ES-I3 (cell line): Measurements from ENCODE around the gene NARS2.

Experiments used
- H3K36me3 ChIP-seq: 2 replicates; pipeline ENCODE4 v1.6.1; 2013; ENCODE audit warnings: mild to moderate bottlenecking, low read length, control low read depth, moderate library complexity; ENCODE audit not compliant: insufficient read depth
- H3K4me1 ChIP-seq: 2 replicates; pipeline ENCODE4 v1.6.1; 2013; ENCODE audit warnings: mild to moderate bottlenecking, control low read depth, low read length; ENCODE audit not compliant: insufficient read depth
- H3K9ac ChIP-seq: 2 replicates; pipeline ENCODE4 v1.6.1; 2013; ENCODE audit warnings: low read depth, mild to moderate bottlenecking, low read length, moderate library complexity
- H3K9me3 ChIP-seq: 2 replicates; pipeline ENCODE4 v1.6.1; 2013; ENCODE audit warnings: mild to moderate bottlenecking, low read length, moderate library complexity; ENCODE audit not compliant: control insufficient read depth, insufficient read depth

The NARS2 gene

DNA sequence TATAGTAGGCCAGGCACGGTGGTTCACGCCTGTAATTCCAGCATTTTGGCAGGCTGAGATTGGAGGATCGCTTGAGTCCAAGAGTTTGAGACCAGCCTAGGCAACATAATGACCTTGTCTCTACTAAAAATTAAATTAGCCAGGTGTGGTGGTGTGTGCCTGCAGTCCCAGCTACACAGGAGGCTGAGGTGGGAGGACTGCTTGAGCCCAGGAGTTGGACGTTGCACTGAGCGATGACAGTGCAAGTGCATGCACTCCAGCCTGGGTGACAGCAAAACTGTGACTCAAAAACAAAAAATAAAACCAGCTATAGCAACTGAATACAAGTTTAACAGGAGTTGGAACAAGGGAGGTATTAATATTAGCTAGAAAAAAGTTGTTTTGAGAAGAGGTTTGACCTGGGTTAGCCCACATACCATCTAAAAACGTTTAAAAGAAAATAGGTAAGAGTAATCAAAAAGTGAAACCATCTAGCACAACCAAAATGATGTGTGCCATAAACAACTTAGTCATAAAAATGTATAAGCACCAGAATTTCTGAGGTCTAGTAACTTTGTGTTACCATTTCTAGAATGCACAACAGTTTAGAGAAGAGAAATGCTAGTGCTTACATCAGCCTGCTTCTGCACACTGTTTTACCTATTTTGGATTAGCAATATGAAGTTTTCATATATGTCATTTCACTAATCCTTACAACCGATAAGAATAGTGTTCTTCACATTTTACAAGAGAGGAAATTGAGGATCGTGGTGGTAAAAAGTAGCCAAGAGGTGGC is 26.5 kb downstream of the NARS2 start:
- peaks cover 14% of the 10 kb centered on the region; the same call in 1 of the 2 replicates for H3K4me1 ChIP-seq
- H3K36me3 ChIP-seq = no peaks in the 10 kb centered on the region
- H3K9ac ChIP-seq = no peak overlapping the region
- H3K9me3 ChIP-seq = no peaks in the 10 kb centered on the region

DNA sequence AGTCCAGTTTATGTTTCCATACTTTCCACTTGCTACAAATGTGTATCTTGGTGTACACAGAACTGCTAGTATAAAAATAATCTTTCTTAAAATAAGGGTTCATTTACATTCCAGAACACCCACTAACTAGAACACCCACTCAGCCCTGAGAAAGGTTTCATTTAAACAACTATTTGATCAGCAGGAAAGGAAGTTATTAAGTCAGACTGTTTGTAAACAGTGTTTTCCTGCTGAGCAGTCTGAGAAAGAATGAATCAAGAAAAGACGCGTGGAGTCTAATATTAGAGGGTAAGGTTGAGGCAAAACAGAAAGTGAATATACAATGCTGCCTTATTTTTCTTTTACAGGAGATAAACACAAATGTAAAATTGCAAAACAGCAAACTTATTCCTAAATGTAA is 32.7 kb downstream of the NARS2 start:
- Histone ChIP-seq H3K9me3 (no peaks in the 10 kb centered on the region), H3K9ac (no peak overlapping the region), H3K36me3 (no peaks in the 10 kb centered on the region; the same call in 1 of the 2 replicates), H3K4me1 (no peaks in the 10 kb centered on the region)

DNA sequence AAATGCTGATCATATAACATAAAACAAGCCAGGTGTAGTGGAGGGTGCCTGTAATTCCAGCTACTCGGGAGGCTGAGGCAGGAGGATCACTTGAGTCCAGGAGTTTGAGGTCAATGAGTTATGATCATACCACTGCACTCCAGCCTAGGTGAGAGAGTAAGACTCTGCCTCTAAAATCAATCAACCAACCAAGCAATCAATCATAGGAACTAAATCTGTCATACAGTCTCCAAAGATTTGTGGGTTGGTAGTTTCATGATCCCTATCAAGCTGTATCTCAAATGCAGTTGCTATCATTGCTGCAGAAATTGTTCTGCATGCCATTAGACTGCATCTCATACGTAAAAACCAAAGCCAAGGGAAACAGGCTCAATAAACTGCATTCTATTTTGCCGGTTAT is 33.1 kb downstream of the NARS2 start:
- Histone ChIP-seq H3K9ac (no peak overlapping the region), H3K36me3 (no peaks in the 10 kb centered on the region; the same call in 1 of the 2 replicates), H3K4me1 (no peaks in the 10 kb centered on the region), H3K9me3 (no peaks in the 10 kb centered on the region)

DNA sequence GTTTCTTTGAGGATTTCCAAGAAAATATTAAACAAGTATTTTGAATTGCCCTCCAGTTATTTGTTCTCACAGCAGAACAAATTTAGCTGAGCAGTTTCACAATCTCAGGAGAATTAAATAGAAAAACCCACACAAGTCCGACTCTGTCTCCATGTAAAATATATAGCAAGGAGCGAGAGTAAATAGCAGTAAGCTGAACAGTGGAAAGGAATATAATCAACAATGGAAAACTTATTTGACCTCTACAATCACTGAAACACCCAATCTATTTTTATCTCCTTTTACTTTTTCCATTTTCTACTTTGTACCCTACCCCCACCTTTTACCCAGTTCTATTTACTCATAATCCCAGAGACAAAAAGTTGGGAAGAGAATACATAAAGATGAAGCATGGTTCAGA is 34.4 kb downstream of the NARS2 start:
- Histone ChIP-seq H3K9me3 (no peaks in the 10 kb centered on the region), H3K4me1 (no peaks in the 10 kb centered on the region), H3K9ac (no peak overlapping the region), H3K36me3 (no peaks in the 10 kb centered on the region; the same call in 1 of the 2 replicates)

DNA sequence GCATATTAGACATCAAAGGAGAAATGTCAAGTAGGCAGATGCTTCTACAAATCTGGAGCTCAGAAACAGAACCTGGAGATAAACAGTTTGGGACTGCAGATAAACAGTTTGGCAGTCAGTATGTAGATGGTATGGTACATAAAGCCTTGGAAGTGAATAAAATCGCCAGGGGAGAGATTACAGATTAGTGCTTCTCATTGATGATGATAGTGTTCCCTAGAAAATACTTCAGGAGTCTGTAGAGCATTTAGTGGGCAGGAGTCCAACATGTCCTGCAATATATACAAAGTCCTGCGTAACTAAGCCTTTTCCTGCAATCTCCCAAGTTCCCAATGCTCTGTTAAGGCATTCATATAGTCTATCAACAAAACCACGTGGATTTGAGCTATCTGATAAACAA is 35.2 kb downstream of the NARS2 start:
- Histone ChIP-seq H3K9ac (no peak overlapping the region), H3K4me1 (no peaks in the 10 kb centered on the region), H3K36me3 (no peaks in the 10 kb centered on the region; the same call in 1 of the 2 replicates), H3K9me3 (no peaks in the 10 kb centered on the region)

DNA sequence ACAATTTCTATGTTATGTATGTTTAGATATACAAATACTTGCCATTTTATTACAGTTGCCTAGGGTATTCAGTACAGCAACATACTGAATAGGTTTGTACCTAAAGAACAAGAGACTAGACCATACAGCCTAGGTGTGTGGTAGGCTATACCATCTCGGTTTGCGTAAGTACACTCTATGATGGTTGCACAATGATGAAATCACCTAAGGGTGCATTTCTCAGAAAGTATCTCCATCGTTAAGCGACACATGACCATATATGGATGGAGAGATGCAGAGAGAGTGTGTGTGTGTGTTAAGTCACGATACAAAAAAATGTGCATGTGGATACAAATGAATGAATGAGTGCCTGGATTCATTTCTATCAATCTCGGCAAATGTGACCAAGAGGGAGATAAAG is 37.7 kb downstream of the NARS2 start:
- no peaks in the 10 kb centered on the region for H3K4me1 ChIP-seq
- H3K9ac ChIP-seq = no peak overlapping the region
- H3K36me3 ChIP-seq = no peaks in the 10 kb centered on the region
- no peaks in the 10 kb centered on the region for H3K9me3 ChIP-seq

DNA sequence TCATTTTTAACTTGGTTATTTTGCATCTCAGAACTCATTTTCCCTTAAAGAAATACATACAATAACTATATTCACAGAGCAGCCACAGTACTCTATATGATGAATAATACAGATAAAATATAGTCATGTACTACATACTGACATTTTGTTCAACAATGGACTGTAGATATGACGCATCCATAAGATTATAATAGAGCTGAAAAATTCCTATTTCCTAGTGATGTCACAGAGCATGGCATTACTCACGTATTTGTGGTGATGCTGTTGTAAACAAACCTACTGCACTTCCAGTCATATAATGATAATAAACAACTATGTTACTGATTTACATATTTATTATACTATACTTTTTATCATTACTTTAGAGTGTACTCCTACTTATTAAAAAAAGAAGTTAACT is 38.7 kb downstream of the NARS2 start:
- H3K4me1 ChIP-seq = no peaks in the 10 kb centered on the region
- no peaks in the 10 kb centered on the region for H3K9me3 ChIP-seq
- no peaks in the 10 kb centered on the region for H3K36me3 ChIP-seq
- no peak overlapping the region for H3K9ac ChIP-seq

DNA sequence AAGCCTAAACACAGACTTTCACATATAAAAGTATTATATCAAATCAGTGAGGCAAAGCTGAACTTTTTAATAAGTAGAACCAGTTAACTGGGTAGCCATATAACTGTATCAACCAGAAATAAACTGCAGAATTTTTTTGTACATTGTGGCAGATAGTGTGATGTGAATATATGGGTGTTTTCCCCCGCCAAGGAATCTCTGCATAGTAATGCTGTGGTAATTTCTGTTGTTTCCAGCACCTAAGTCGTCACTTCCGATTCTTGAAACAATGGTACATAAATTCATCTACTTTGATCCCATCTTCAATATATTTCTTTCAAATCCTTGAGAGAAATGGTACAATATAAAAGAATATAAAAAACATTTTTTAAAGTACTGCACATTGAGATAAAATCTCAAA is 39.6 kb downstream of the NARS2 start:
- Histone ChIP-seq H3K9me3 (no peaks in the 10 kb centered on the region), H3K36me3 (no peaks in the 10 kb centered on the region)

DNA sequence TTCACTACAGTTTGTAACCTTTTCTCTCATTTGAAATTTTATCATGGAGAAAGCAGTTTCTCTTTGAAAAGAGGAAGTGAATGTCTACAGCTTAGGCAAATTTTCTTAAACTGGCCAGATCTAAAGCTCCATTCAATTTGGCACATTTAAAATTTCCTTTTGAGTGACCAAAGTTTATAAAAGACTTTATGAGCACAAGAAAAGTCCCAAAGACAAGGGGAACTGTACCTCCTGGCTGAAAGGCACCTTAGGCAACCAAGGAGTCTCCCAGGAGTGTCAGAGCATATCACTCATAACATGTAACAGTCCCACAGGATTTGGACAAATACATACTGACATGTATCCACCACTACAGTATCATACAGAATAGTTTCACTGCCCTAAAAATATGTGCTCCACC is 41.3 kb downstream of the NARS2 start:
- Histone ChIP-seq H3K36me3 (no peaks in the 10 kb centered on the region), H3K9ac (no peak overlapping the region)

More for the DNA sequence above, 39.6 kb downstream of the NARS2 start:
- no peak overlapping the region for H3K9ac ChIP-seq
- H3K4me1 ChIP-seq = no peaks in the 10 kb centered on the region

DNA sequence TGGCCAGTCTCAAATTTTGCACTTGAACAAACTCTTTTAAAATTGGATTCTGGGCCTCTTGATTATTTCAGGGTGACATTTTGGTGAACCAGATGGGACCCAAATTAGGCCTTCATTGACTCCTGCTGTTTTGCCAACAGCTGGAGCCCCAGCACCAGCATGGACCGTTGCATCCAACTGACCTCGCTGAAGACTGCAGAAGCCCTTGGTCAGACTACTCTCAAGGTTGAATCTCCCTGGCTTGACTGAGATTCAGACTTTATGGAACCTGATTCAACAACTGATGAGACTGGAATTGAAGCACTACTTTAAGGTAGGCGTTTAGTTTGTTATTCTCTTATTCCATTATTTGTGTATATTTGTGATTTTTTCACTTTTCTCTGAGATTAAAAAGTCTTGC is 41.7 kb downstream of the NARS2 start:
- Histone ChIP-seq H3K9me3 (no peaks in the 10 kb centered on the region), H3K36me3 (no peaks in the 10 kb centered on the region), H3K4me1 (no peaks in the 10 kb centered on the region), H3K9ac (no peak overlapping the region)

More for the DNA sequence above, 41.3 kb downstream of the NARS2 start:
- Histone ChIP-seq H3K4me1 (no peaks in the 10 kb centered on the region), H3K9me3 (no peaks in the 10 kb centered on the region)

DNA sequence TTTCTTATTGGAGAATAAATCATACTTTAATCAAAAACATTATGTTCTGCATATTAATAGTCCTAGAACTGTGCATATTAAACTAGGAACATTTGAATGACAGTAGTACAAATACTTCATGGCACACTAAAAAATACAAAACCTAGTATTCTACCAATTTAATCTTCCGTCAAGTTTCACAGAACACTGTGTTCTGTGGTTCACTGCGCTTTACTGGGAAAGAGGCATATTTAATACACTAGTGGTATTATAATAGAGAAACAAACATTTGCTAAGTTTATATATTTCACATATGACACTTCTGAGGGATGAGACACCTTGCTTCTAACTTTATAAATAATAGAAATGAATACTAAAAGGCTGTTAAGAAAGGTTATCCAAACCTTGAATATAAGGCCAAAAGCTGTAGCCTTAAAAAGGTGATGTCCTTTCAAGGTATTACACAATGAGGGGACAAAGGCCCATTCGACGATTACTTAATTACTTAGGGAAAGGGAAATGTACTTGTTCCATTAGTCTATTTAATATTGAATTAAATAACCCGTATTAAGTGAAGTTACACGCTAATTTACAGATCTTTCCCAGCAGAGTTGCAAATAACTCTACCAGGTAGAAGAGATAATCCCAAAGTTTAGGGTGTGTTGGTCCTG is 48.0 kb downstream of the NARS2 start:
- Histone ChIP-seq H3K36me3 (no peaks in the 10 kb centered on the region), H3K9ac (no peak overlapping the region), H3K4me1 (no peaks in the 10 kb centered on the region), H3K9me3 (no peaks in the 10 kb centered on the region)

DNA sequence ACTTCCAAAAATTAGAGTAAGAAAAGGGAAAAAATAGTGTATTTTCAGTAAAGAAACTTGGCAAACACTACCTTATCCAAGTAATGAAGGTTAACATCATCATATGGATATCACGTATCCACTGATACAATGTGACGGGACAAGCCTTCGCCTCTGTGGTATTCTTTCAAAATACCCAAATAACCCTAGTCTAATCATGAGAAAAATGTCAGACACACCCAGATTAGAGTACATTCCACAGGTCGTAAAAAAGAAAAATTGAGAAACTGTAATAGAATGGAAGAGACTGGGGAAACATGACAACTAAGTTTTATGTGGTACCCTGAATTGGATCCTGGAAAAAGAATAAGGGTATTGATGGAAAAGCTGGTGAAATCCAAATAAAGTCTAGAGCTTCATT is 48.9 kb downstream of the NARS2 start:
- no peaks in the 10 kb centered on the region for H3K9me3 ChIP-seq
- H3K36me3 ChIP-seq = no peaks in the 10 kb centered on the region
- no peak overlapping the region for H3K9ac ChIP-seq
- H3K4me1 ChIP-seq = no peaks in the 10 kb centered on the region

DNA sequence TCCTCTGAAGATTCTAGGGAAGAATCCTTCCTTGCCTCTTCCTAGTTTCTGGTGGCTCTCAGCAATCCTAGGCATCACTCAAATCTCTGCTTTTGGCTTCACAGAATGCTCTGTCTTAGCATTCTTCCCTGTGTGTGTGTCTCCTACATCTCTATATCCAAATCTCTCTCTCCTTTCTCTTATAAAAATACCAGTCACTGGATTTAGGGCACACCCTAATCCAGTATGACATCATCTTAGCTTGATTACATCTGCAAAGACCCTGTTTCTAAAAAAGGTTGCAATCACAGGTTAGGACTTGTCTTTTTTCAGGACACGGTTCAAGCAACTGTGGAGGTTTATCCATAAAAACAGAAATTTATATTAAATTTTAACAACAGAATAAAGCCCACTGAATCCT is 54.4 kb downstream of the NARS2 start:
- Histone ChIP-seq H3K9ac (no peak overlapping the region), H3K9me3 (no peaks in the 10 kb centered on the region), H3K36me3 (no peaks in the 10 kb centered on the region)

DNA sequence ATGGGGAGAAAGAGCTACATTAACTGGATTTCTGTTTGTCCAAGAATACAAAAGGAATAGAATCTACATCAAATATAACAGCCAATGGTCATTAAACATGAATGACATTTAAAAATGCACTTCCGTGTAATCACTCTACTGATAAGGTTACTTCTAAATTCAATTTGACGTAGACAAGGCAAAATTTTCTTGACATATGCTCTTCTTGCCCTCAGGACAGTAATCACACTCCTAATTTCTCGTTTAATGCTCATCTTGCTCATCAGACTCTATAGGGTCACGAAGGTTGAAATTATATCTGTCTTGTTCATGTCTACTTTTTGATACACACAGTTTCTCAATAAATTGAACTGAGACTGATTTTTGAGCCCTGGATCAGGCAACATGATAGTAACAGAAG is 58.4 kb downstream of the NARS2 start:
- H3K36me3 ChIP-seq = no peaks in the 10 kb centered on the region
- H3K9me3 ChIP-seq = no peaks in the 10 kb centered on the region
- peaks cover 8% of the 10 kb centered on the region; the same call in 1 of the 2 replicates for H3K4me1 ChIP-seq
- H3K9ac ChIP-seq = no peak overlapping the region

More for the DNA sequence above, 54.4 kb downstream of the NARS2 start:
- H3K4me1 ChIP-seq = peaks cover 4% of the 10 kb centered on the region; the same call in 1 of the 2 replicates

DNA sequence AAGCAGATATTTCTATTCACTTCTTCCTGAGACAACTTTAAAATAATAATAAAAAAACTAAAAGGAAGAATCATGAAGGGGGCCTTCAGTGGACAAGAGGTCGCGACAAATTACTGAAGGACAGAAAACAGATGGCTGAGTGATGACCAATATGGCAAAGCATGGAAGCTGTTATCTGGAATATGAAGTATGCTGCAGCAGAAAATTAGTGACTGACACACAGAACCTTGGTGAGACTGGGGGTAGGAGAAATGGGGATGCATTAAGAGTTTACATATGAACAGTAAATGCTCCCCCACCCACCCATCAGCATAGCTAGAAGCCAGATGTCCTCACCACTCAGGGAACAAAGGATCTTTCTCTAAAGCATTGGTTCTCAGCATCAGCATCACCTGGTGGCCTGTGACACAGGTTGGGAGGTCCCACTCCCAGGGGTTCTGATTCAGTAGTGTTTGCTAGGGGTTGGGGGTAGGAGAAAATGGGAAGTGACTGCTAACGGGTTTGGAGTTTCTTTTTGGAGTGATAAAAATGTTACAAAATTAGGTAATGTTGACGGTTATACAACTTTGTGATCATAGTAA is 59.7 kb downstream of the NARS2 start:
- Histone ChIP-seq H3K9me3 (peaks cover 5% of the 10 kb centered on the region), H3K4me1 (peaks cover 8% of the 10 kb centered on the region; the same call in 1 of the 2 replicates), H3K9ac (no peak overlapping the region), H3K36me3 (no peaks in the 10 kb centered on the region)
